ENCODE results near the gene GPANK1.

Gene GPANK1

DNA sequence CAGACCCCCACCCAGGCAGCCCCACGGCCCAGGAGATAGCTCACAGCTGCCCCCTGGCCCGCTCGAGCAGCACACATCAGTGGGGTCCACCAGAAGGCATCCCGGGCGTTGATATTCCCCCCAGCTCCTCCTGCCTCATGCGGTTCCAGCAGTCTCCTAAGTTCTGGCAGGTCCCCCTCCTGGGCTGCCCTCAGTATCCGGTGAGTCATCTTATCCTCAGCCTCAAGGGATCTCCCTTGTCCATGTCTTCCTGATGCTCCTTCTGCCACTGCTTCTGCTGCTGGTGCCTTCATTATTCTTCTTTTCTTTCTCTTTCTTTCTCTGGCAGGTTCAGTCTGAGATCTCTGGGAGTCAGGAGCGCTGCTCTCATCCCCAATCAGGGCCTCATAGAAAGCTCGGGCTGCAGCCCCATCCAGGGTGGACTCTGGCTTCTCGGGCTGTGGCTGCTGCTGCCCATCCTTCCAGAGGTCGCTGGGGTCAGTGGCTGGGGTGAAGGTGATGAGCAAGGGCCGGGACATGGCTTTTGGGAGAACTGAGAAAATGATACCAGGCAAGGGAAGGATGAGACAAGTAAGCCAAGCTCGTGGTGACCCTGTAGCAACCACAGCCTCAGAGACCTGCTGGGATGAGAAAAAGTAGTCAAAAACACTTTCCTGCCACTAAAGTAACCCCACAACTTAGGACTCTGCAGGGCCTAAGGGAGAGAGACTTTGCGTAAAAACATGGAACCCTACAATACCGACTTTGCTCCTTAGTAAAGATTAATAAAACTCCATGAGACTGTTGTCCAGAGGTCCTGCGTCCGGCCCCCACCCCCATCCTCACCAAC, 622 bp downstream of the GPANK1 start:
- FAIRE-seq (no peak), DNase-seq (ENCODE audit: insufficient read length, low spot score) (peak; percentile 70)

DNA sequence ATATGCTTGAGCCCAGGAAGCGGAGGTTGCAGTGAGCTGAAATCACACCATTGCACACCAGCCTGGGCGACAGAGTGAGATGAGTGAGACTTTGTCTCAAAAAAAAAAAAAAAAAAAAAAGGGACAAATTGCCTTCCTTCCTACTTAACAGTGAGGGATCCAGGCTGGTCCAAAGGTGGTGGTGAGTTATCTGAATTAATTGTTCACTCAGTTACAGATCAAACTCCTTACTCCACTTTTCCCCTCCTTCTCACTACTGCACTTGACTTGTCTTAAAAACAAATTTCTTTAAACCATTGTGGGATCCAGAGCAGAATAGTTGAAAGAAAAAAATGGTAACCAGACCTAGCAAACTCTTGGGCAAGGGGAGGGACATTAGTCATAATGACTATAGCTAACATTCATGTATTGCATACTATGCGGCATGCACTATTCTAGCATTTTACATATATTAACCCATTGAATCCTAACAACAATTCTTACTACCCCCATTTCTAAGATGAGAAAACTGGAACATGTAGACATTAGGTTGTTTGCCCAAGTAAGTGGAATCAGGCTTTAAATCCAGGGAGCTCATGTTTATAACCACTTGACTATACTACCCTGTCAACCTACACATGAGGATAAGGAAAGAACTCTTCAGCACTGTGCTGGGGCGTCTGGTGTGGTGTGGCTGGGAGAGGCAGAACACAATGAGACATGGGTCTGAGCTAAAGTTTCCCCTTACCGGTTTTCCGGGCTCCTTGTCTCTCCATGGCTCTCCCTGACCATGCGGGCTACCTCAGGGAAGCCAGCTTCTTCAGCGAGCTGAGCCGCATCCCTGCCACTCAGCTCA, 1.5 kb downstream of the GPANK1 start:
- DNase-seq (ENCODE audit: insufficient read length, low spot score), result no peak
- no peak for FAIRE-seq

DNA sequence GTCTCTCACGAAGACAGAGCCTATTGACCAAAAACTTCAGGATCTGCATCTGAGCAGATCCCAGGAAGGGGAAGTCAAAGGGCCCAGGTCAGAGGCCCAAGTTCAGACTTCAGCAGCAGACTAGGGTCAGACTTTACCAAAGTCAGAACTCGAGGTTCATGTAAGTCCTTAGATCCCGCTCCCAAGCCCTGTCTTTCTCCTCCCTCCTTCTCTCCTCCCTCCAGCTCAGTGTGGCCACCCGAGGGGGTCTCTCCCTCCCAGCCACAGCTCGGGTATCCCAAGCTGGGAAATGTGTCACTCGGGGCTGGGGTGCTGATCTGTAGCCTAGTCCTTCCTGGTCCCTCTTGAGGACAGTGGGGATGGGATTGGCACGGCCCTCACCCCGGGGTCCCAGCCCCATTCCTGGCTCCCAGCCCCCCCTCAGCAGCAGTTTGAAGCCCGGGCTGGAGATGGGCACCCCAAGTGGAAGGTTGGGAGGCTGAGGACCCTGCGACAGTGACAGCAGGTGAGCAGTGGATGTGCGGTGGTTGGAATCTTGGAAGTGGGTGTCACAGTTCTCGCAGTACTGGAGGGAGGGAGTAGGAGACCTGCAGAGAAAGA, 2.6 kb downstream of the GPANK1 start:
- no peak for FAIRE-seq
- DNase-seq (ENCODE audit: insufficient read length, low spot score), result no peak

GRCh38 chr6:31661262-31662123, 3.3 kb downstream of the GPANK1 start:
- DNase-seq (ENCODE audit: insufficient read length, low spot score), result no peak
- FAIRE-seq, result no peak

DNA sequence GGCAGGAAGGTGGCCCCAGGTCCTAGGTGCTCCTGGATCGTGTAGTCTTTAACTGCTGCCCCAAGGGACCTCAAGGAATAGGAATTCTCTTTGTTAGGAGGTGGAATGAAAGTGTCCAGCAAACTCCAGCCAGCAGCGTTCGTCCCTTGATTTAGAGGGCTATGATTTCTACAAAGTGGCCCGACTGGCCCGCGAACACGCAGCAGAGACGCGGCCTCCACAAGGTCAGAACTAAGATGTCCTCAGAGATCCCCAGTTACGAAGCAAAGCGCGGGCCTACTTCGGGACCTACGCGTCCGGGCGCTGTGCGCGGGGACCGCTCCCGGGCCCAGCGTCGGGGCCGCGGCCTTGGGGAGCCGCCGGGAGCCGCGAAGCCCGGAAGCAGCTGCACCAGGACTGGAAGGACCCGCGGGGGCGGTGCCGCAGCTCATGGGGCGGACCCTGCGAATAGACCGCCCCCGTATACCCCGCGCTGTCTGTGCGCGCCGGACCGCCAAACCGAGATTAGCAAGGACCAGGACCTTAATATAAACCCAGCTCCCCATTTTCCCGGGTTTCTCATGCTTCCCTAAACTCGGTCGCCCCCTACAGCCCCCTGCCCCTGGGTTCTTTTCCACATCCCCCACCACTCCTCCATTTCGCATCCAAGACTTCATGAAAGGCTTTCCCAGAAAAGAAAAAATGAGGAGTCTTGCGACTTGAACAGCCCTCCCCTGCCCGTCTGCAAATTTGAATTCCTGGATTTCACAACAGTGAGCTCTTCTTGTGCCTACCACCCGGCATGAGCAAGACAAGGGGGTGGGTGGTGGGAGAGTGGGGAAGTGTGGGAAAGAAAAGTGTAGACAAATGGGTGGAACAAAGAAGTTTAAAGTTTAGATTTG, 4.2 kb downstream of the GPANK1 start, which contains the start of gene C6orf47:
Gene C6orf47, minus strand, starts transcription at position 398 of the 881 bp plus-strand sequence. CDS start 831 bp downstream, outside the sequence.
- peak; percentile 85 for DNase-seq (ENCODE audit: insufficient read length, low spot score)

DNA sequence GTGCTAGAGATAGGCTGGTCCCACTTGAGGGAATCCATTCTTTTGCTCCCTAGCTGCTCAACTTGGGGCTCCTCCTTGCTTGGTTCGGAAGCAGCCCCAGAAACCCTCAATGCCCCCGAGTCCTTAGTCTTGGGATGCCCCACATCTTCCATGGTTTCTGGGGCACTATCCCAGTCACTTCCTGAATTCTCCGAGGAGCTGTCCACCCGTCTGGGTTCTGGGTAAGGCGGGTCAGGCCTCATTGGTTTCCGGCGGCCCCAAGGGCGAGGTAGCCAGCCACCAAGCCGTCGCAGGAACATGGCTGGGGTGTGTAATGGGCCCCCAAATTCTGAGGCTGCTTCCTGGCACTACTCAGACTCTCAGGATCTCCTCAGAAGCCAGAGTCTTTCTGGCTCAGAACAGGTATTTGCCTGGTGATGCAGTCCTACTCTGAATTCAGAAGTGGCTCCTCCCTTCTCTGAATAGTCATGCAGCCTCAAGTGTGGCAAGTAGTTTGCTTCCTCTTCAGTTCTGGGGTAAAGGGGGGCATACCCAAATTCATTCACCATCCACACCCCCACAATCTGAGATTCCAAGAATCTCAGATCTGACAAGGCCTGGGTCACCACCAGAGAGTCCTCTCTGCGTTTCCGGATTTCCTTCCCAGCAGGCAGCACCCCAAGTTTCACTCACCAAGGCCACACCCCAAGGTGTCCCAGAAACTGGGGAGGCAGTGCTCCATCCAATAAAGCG, 5.0 kb downstream of the GPANK1 start:
- FAIRE-seq (no peak), DNase-seq (ENCODE audit: insufficient read length, low spot score) (no peak)

More for the DNA sequence above, 4.2 kb downstream of the GPANK1 start, which contains the start of gene C6orf47:
- no peak for FAIRE-seq

DNA sequence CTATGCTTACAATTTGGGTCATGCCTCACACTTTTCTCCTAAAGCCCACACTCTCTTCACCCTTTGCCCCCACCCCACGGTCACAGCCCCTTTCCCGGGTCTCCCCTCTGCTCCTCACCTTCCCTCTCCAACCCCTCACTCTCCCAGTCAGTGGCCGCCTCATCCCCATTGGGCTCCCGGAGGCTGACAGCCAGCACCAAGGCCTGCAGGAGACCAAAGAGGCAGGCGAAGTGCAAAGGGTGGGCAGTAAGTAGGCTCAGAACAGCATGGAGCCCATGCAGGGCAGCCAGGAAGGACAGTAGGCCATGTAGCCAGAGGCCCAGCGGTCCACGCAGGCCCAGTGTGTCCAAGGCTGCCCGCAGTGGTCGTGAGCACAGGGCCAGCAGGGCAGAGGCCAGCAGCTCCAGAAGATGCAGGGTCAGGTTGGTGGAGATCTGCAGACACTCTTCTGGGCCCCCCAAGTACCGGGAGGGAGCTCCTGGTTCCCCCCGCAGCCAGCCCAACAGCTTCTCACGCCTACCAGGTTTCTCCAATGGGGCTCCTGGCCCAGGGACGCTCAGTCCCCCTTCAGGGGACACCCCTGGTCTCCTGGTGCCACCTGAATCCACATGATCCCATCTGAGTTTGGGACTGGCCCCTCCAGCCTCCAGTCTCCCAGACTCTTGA, 5.7 kb downstream of the GPANK1 start:
- DNase-seq (ENCODE audit: insufficient read length, low spot score), result no peak
- no peak for FAIRE-seq

DNA sequence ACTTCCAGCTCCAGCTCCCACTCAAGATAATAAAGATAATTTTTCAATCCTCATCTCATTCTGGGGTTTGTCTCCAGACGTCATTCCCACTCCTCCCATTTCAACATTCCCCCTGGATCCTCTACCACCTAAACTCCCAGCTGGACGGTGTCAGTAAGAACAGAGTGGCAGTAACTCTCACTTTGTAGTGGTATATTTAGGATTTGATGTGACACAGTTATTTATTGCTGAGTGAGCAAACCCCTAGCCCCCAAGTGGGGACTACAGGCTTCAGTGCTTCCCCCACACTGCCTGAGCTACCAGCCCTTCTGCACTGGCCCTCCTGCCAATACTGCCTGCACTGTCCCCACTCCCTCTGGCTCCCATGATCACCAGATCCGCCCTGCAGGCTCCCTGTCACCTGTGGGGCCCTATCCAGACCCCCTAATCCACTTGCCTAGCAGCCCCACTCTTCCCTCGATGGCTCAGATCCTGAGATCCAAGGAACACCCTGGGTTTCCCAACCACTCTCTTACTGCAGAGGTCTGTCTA, 6.6 kb downstream of the GPANK1 start:
- DNase-seq (ENCODE audit: insufficient read length, low spot score) (no peak), FAIRE-seq (no peak)

DNA sequence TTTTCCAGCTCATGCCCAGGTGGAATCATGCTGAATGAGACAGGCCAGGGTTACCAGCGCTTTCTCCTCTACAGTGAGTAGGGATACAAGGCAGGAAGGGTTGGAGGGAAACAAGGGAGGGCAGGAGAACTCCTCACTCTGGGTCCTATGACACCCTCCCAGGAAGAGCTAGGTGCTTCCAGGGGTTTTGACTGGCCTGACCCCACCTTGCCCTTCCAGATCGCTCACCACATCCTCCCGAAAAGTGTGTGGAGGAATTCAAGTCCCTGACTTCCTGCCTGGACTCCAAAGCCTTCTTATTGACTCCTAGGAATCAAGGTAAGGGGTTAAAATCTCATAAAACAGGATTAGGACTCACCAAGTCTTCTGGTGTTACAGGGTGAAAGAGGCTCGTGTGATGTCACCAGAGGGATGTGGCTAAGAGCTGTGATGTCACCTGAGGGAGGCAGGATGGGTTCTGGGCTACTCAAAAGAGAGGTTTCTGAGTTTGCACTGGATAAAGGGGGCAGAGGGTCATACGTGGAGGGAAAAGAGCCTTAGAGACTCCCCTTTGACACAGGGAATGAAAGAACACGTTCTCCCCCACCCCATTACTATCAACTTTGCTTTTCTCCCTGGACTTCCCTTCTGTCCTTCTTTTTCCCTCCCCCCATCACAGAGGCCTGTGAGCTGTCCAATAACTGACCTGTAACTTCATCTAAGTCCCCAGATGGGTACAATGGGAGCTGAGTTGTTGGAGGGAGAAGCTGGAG, 7.2 kb downstream of the GPANK1 start:
- DNase-seq (ENCODE audit: insufficient read length, low spot score), result no peak
- no peak for FAIRE-seq

DNA sequence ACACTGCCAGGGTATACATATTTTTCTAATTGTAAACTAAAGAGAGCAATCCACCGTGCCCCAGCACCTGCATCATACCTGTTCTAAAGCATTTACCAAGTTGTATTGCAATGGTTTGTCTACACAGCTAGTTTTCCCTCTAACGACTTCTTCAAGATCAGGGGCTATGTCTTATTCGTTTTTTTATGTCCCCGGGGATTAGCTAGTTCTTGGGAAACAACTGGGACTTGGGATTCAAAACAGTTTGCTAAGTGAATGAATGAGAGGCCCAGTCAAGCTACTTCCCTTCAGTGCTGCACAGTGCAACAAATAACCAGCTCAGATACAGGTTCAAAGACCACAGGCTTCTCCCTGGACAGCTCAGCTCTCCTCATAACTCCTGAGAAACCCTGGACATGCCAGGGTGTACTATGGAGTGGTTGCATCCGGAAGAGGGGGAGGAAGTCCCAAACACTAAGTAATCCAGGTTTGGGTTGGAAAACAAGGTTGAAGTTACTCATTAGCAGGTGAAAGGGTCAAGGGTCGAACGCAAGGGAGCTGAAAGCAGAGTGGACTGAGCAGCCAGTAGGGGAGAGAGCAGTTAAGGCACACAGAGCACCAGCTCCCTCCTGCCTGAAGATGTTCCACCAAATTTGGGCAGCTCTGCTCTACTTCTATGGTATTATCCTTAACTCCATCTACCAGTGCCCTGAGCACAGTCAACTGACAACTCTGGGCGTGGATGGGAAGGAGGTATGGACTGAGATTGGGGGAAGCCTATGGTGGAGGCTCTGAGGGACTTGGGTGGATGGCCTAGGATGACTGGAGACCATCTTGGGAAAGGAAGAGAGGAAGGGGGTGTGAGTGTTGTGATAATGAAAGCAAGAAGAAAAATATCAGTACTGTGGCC, 9.2 kb downstream of the GPANK1 start, which contains the start of gene APOM:
Gene APOM, plus strand, starts transcription at position 546 of the 889 bp plus-strand sequence. Its CDS starts 73 bp downstream, at position 619.
- no peak for DNase-seq (ENCODE audit: insufficient read length, low spot score)
- FAIRE-seq, result no peak

GRCh38 chr6:31654574-31655348, 10.0 kb downstream of the GPANK1 start:
- DNase-seq (ENCODE audit: insufficient read length, low spot score) (no peak), FAIRE-seq (no peak)

- FAIRE-seq (no peak), DNase-seq (ENCODE audit: insufficient read length, low spot score) (peak; percentile 90)
Observed at GRCh38 chr6:31652925-31653724, 11.7 kb downstream of the GPANK1 start.

DNA sequence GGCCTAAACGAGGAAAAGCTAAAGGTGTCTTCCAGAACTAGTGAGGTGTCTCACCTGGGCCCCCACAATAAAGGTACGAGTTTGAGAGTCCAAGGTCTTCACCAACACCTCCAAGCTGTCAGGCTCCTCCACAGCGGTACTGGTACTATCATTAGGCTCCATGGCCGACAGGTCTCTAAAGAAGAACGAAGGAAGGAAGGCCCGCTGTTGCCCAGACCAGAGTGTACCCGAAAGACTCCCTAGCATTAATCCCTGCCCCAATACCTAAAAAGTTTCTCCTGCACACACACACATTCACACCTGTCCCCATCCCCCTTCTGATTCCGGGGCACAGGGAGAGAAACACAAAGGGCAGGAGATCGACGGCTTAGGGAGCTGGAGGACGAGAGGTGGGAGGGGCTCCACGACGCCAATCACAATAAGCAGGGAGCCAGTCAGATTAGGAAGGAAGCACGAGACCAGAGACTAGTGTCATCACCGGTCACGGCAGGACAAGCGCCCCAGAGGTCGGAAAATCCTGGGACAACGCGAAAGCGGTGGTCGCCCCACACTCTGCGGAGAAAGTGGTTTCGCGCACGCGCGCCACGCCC, 13.1 kb downstream of the GPANK1 start:
- peak; percentile 73 for DNase-seq (ENCODE audit: insufficient read length, low spot score)
- no peak for FAIRE-seq

GRCh38 chr6:31645325-31645724, 19.5 kb downstream of the GPANK1 start:
- no peak for FAIRE-seq

More at GRCh38 chr6:31645325-31645724, 19.5 kb downstream of the GPANK1 start:
- no peak for DNase-seq (ENCODE audit: insufficient read length, low spot score)

Measured in HTR-8/SVneo (cell line).